K562 (cell line): ENCODE measurements around the gene GALNS. TPM values are rescaled to one million over a fixed set of nuclear protein-coding genes. Genes with fewer than 3 reads are reported as not detected.
A peak's percentile ranks its signal among the peaks of the same experiment; 100 is the strongest.

Experiments used
- CC2D1A ChIP-seq: fragments of 450-650 bp; IDR thresholded peaks from 2 replicates; pipeline ENCODE4 v1.6.1; 2017; ENCODE audit warnings: mild to moderate bottlenecking
- CEBPG ChIP-seq, 3 experiments: fragments of 200-800 bp in 1 of 3; sonication (Bioruptor generic) in 1 of 3; sonication (generic) in 1 of 3; formaldehyde crosslinking in 1 of 3; IDR thresholded peaks in 2 of 3; conservative IDR thresholded peaks in 1 of 3; 2 replicates each; pipeline versions ENCODE4 v1.6.1 to v1.8.0; 2016 to 2022; ENCODE audit warnings: missing compliant biosample characterization in 2 of 3, missing genetic modification characterization in 2 of 3, mild to moderate bottlenecking in 1 of 3, missing genetic modification reagents in 1 of 3
- CXXC5 ChIP-seq: fragments of 250-450 bp; sonication (Bioruptor Pico); IDR thresholded peaks from 2 replicates; pipeline ENCODE4 v1.8.0; 2022; ENCODE audit warnings: inconsistent platforms, mild to moderate bottlenecking, moderate library complexity
- ETS1 ChIP-seq: conservative IDR thresholded peaks from 2 replicates; pipeline ENCODE4 v1.6.1; 2011; ENCODE audit warnings: low read depth, mild to moderate bottlenecking, low read length; ENCODE audit not compliant: control insufficient read depth
- FOXA3 ChIP-seq, 2 experiments: fragments of 450-650 bp in 1 of 2; sonication (generic) in 1 of 2; formaldehyde crosslinking; IDR thresholded peaks in 1 of 2; conservative IDR thresholded peaks in 1 of 2; 2 replicates each; pipeline versions ENCODE4 v1.4.0 to v1.8.0; 2020 to 2022; ENCODE audit warnings: mild to moderate bottlenecking in 2 of 2, missing genetic modification reagents in 1 of 2
- GTF2E2 ChIP-seq: fragments of 200-800 bp; sonication (Bioruptor generic); IDR thresholded peaks from 2 replicates; pipeline ENCODE4 v1.6.1; 2016; ENCODE audit warnings: missing genetic modification characterization, missing compliant biosample characterization
- GTF3C2 ChIP-seq: IDR thresholded peaks from 3 replicates; pipeline ENCODE4 v1.6.1; 2011; ENCODE audit warnings: borderline replicate concordance, mild to moderate bottlenecking, moderate library complexity; ENCODE audit not compliant: insufficient read length; ENCODE audit errors: extremely low read depth
- HMGXB4 ChIP-seq: sonication (generic); formaldehyde crosslinking; IDR thresholded peaks from 2 replicates; pipeline ENCODE4 v1.8.1; 2023; ENCODE audit warnings: mild to moderate bottlenecking, missing genetic modification reagents
- NBN ChIP-seq: fragments of 450-650 bp; IDR thresholded peaks from 2 replicates; pipeline ENCODE4 v1.6.1; 2016; ENCODE audit warnings: low read depth, mild to moderate bottlenecking
- RNF2 ChIP-seq: sonication (generic); IDR thresholded peaks from 2 replicates; pipeline ENCODE4 v1.6.1; 2016
- SREBF1 ChIP-seq: fragments of 150-350 bp; IDR thresholded peaks from 2 replicates; pipeline ENCODE4 v1.6.1; 2014; ENCODE audit warnings: antibody characterized with exemption, low read depth, low read length, borderline replicate concordance
- ZBTB2 ChIP-seq: fragments of 450-650 bp; IDR thresholded peaks from 2 replicates; pipeline ENCODE4 v1.6.1; 2016; ENCODE audit warnings: antibody characterized with exemption
- ZNF121 ChIP-seq: sonication (generic); formaldehyde crosslinking; conservative IDR thresholded peaks from 2 replicates; pipeline ENCODE4 v1.8.0; 2022; ENCODE audit warnings: missing genetic modification reagents
- ZNF133 ChIP-seq: fragments of 250-450 bp; sonication (Bioruptor Pico); IDR thresholded peaks from 2 replicates; pipeline ENCODE4 v1.4.0; 2020; ENCODE audit warnings: mild to moderate bottlenecking
- ZNF507 ChIP-seq: conservative IDR thresholded peaks from 2 replicates; pipeline ENCODE4 v1.6.1; 2017; ENCODE audit warnings: missing genetic modification characterization, missing compliant biosample characterization
- ZNF583 ChIP-seq: fragments of 250-450 bp; sonication (Bioruptor Pico); IDR thresholded peaks from 2 replicates; pipeline ENCODE4 v1.4.0; 2020
- polyA plus RNA-seq, 8 experiments: library from polyadenylated mRNA; depleted of rRNA in 4 of 8; stranded (reverse) in 5 of 8; unstranded in 3 of 8; fragments of >200 nt; fragmentation: Nextera tagmentation in 2 of 8; fragmentation: Illumina TruSeq in 1 of 8; extraction: Ambion mirVana in 2 of 8; extraction: Trizol in 1 of 8; gene quantifications; 2 replicates each; pipeline versions ENCODE4 v1.2.1 to v1.2.3, GENCODE V29; 2011 to 2014; ENCODE audit warnings: inconsistent platforms in 1 of 8, missing spikeins in 1 of 8
- total RNA-seq, 7 experiments: library from RNA; depleted of rRNA in 6 of 7; stranded (reverse); fragments of >200 nt in 6 of 7; fragmentation: Illumina TruSeq in 2 of 7; extraction: Trizol in 2 of 7; gene quantifications; 2 replicates each; pipeline versions ENCODE4 v1.2.1 to v1.2.3, GENCODE V29; 2011 to 2021; ENCODE audit warnings: low replicate concordance in 1 of 7
- TF ChIP-seq, protein P1 (sequence below): fragments of 450-650 bp; IDR thresholded peaks from 2 replicates; pipeline ENCODE4 v1.6.1; 2018; ENCODE audit warnings: mild to moderate bottlenecking, low read depth; ENCODE audit not compliant: partially characterized antibody

The GALNS gene
- total and polyA plus RNA-seq, 9 of the 15 experiments (the other 6 are each of a cell fraction or from before 2014, with no cell fraction given): 0.38 to 13.2 (median 4.3) TPM

DNA sequence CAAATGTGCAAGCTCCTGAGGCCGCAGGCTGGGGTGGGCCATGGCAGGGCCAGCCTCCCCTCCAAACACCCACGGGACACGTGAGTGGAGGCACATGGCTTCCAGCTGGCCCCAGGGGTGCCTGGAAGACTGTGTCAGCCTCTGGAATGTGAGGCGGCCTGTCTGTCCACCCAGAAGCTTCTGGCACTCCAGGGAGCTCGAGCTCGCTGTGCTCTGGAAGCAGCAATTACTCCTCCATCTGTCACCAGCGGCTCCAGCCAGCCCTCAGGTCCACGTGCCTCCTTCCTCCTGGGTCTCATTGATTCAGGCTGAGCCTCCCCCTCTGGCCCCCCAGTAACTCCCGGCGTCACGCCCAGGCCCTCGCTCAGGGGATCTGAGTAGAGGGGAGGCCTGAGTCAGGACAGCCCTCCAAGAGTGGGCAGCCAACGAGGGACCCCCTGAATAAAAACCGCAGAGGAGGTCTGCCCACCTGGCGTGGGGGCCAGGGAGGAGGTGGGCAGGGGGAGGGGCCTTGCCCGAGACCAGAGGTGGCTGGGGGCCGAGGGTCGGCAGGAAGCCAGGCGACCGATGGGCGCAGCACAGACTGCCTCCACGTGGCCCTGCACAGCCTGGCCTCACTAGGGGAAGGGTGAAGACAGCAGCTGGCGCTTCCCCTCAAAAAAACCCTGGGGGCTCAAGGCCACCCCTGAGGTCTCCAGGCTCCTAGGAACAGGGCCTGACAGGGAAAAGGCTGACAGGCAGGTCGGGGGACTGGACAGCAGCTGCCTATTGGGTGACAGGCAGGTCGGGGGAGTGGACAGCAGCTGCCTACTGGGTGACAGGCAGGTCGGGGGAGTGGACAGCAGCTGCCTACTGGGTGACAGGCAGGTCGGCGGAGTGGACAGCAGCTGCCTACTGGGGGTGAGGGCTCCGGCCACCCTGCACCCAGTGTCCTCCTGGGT is 83.6 kb downstream of the GALNS start (continued):
- TF ChIP-seq ZNF133 (CRISPR knock-in tag): no peak
- 0 out of 2 replicates have a peak, but pooled peaks have one; percentile 14 for TF ChIP-seq ZNF583 (CRISPR knock-in tag)
- no peak for TF ChIP-seq ZNF507 (tag)
- TF ChIP-seq RNF2: no peak
- TF ChIP-seq GTF2E2 (tag): no peak
- TF ChIP-seq, protein P1, sequence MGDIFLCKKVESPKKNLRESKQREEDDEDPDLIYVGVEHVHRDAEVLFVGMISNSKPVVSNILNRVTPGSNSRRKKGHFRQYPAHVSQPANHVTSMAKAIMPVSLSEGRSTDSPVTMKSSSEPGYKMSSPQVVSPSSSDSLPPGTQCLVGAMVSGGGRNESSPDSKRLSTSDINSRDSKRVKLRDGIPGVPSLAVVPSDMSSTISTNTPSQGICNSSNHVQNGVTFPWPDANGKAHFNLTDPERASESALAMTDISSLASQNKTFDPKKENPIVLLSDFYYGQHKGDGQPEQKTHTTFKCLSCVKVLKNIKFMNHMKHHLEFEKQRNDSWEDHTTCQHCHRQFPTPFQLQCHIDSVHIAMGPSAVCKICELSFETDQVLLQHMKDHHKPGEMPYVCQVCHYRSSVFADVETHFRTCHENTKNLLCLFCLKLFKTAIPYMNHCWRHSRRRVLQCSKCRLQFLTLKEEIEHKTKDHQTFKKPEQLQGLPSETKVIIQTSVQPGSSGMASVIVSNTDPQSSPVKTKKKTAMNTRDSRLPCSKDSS: no peak
- TF ChIP-seq ZBTB2: no peak
- TF ChIP-seq GTF3C2: no peak
- TF ChIP-seq ETS1: 0 out of 2 replicates have a peak, but pooled peaks have one; percentile 0
- no peak for TF ChIP-seq SREBF1
- no peak for TF ChIP-seq ZNF121 (CRISPR knock-in tag)
- TF ChIP-seq CXXC5 (CRISPR knock-in tag): peak; percentile 32; the same call in 1 of the 2 replicates
- TF ChIP-seq HMGXB4 (CRISPR knock-in tag): no peak; the same call in 1 of the 2 replicates
- no peak for TF ChIP-seq CC2D1A
- TF ChIP-seq CEBPG (CRISPR knock-in tag; IDR thresholded peaks at IDR 0.05): no peak
- TF ChIP-seq CEBPG (tag; conservative IDR thresholded peaks at IDR 0.05 in 1 of 2, IDR thresholded peaks at IDR 0.05 in 1 of 2): no peak
- 0 out of 4 replicates have a peak, but pooled peaks of 1 of the 2 experiments have one; percentile 27 for TF ChIP-seq FOXA3 (CRISPR knock-in tag; conservative IDR thresholded peaks at IDR 0.05 in 1 of 2, IDR thresholded peaks at IDR 0.05 in 1 of 2)
- TF ChIP-seq NBN: no peak
